HPDE6-E6E7 (cell line): ENCODE data around the gene PLEKHA4.
"Not testable (repeated sequence)": the region's sequence is repeated elsewhere in the genome, so short reads cannot be mapped to it uniquely, and the experiment has no call there.

Source experiments
- DNase-seq: peaks from one replicate; pipeline ENCODE4 v3.0.0; 2011; ENCODE audit warnings: missing footprints; ENCODE audit errors: extremely low spot score

The PLEKHA4 gene

GRCh38 chr19:48799358-48800300, 68.8 kb downstream of the PLEKHA4 start:
- DNase-seq = no peak

DNA sequence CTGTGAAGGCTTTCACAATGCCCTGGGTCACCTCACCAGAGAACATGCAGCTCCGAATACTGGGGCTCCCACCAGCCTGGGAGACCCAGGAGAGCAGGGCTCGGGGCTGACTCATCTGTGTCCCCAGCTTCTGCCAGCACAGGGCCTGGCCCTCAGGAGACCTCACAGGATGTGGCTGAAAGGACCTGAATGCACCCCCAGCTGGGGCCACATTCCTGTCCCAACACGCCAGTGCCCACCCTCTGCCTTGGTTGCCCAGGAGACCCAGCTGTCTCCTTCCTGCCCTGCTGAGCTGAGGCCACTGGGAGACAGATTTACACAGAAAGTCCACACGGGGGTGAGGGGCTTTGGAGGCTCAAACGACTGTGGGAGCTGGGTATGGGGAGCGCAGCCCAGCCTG, 69.5 kb downstream of the PLEKHA4 start:
- DNase-seq = no peak

DNA sequence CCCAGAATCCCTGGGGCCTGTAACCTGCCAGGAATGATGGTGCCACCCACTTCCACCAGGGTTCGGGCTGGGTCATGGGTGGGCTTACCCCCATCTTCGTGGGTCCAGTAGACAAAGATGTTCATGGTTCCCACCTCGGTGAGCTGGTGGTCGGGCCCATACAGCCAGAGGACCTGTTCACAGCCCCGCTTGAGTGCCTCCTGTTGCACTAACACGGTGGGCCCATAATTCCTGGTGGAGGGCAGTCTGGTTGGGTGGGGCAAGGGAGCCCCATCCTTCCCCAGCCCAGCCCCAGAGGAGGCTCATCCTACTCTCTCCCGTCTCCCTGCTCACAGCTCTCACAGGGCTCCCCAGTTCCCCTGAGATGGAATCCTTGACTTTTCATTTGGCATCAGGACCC, 71.3 kb downstream of the PLEKHA4 start:
- no peak for DNase-seq

DNA sequence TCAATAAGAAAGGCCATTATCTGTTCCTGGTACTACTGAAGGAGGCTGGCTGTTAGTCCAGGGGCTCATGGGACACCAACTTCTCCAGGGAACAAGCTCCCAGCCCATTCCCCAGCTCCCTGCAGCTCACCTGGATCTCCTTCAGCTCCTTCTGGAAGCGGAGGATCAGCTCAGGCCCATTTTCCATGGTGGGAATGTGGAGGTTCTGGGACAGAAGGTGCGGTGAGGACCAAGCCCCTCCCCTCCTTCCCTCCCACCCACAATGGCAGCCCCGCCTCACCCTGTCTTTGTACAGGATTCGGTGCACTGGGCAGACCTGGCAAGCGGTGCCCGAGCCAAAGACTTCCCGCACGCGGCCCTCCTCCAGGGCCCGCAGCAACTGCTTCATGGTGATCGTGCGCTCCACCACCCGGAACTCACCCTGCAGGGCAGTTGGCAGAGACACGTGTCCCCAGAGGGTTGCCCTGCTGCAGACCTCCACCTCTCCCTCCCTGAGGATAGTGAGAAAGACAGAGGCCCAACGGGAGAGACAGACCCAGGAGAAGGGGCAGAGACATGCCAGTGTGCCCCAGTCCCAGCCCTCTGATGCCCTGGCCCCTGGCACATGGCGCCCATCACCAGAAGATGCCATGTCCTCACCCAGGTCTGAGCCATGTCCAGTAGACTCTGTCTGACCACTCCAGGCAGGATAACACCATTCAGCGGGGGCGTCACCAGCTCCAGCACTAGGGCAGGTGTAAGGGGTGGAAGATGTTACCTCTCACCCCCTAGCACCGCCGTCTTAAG, 71.9 kb downstream of the PLEKHA4 start:
- no peak for DNase-seq

DNA sequence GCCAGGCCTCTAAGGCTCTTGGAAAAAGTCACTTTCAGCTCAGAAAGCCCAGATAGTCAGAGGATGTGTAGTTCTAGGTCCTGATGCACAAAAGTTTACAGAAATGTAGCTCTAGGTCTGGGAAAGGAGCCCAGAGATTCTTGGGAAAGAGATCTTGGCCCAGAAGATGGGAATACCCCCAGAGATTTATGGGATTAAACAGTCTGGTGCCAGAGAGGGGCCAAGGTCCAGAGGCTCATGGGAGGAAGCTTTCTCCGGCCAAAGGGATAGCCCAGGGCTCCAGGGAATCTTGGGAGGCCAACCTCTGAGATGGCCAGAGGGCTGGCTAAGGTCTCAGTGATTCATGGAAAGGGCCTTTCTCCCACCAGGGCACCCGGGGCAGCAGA, 72.7 kb downstream of the PLEKHA4 start:
- DNase-seq = no peak

DNA sequence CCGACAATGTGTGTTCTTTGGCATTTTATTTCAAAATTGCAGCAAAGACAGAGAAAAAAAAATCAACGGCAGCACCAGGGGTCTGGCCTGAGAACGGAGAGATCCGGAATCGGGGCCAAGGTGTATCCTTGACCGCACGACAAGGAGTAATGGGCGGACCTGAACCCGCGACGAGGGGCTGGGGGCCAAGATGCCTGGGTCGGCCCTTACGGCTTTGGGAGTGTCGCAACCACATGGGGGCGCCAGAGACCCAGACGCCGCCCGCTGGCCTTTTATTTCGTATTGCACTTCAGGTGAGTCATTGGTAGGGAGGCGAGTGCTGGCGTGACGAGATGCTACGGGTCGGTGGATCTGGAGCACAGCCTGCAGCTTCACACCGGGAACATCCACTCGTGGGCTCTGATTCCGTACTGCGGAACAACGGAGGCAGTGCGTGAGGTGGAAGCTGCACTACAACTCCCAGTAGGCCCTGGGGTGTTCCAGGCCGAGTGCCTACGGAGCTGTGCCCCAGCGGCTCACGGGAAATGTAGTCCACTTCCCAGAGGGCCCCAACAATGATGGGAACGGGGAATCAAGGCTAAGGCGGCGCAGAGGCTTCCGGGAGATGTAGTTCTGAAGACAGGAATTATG, 73.2 kb downstream of the PLEKHA4 start:
- peak; percentile 92 for DNase-seq

DNA sequence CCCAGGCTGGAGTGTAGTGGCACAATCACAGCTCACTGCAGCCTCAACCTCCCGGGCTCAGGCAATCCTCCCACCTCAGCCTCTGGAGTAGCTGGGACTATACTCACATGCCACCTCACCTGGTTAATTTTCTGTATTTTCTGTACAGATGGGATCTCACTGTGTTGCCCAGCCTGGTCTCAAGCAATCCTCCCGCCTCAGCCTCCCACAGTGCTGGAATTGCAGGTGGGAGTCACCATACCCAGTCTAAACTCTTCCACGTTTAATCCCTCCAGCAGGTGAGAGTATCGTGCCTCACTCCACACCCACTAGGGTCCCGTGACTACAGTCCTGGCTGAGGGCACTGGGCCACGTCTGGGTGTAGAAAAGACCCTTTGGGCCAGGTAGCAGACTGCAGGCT, 74.1 kb downstream of the PLEKHA4 start:
- DNase-seq = no peak

GRCh38 chr19:48793271-48793670, 75.1 kb downstream of the PLEKHA4 start:
- no peak for DNase-seq

GRCh38 chr19:48787331-48787730, 81.1 kb downstream of the PLEKHA4 start:
- DNase-seq = not testable (repeated sequence)
